H1 (cell line): ENCODE results near the gene CXXC4. TPM values are rescaled to one million over a fixed set of nuclear protein-coding genes. Genes with fewer than 3 reads are reported as not detected.

Experiments
- CTCF ChIA-PET: fragments of 300-600 bp; sonication (Branson Sonifier 250); formaldehyde crosslinking; loops from one replicate; lab custom pipeline; 2021; ENCODE audit not compliant: partially characterized antibody; lab: Charles Lee
- POLR2A ChIA-PET: fragments of 300-600 bp; sonication (Branson Sonifier 250); formaldehyde crosslinking; loops from one replicate; lab custom pipeline; 2021; ENCODE audit warnings: inconsistent platforms; ENCODE audit not compliant: partially characterized antibody; lab: Charles Lee
- DNase-seq, 2 experiments: peaks; one replicate each; pipeline versions ENCODE4 v3.0.0 to v3.0.0-alpha.2; 2010 to 2022; ENCODE audit warnings: low spot score in 2 of 2, low read depth in 1 of 2, mixed read lengths in 1 of 2
- FAIRE-seq: peaks from 2 replicates; lab custom pipeline; 2011; peaks lifted over from hg19 to GRCh38; lab: Jason Lieb, UNC
- H2AFZ ChIP-seq: 2 replicates; pipeline ENCODE4 v1.8.1; 2012; ENCODE audit warnings: low read length, inconsistent platforms
- H2AK5ac ChIP-seq: 2 replicates; pipeline ENCODE4 v1.6.1; 2013; ENCODE audit warnings: low read depth, low read length
- H2BK120ac ChIP-seq: replicated peaks from 2 replicates; pipeline ENCODE3; 2013; ENCODE audit warnings: low read depth, low read length, inconsistent platforms
- H2BK12ac ChIP-seq: 2 replicates; pipeline ENCODE4 v1.6.1; 2013; ENCODE audit warnings: low read depth, low read length
- H2BK15ac ChIP-seq: 2 replicates; pipeline ENCODE4 v1.6.1; 2013; ENCODE audit warnings: low read length
- H2BK20ac ChIP-seq: 2 replicates; pipeline ENCODE4 v1.6.1; 2013; ENCODE audit warnings: low read length
- H2BK5ac ChIP-seq: 2 replicates; pipeline ENCODE4 v1.6.1; 2013; ENCODE audit warnings: low read depth, low read length
- H3K14ac ChIP-seq: 2 replicates; pipeline ENCODE4 v1.6.1; 2013; ENCODE audit warnings: inconsistent platforms; ENCODE audit not compliant: insufficient read length
- H3K18ac ChIP-seq: 2 replicates; pipeline ENCODE4 v1.6.1; 2013; ENCODE audit warnings: low read length; ENCODE audit errors: extremely low read depth
- H3K23ac ChIP-seq: 2 replicates; pipeline ENCODE4 v1.6.1; 2013; ENCODE audit warnings: inconsistent platforms; ENCODE audit not compliant: insufficient read length
- H3K23me2 ChIP-seq: 2 replicates; pipeline ENCODE4 v1.6.1; 2013; ENCODE audit warnings: low read depth, low read length
- H3K27ac ChIP-seq: 2 replicates; pipeline ENCODE4 v1.6.1; 2011; ENCODE audit warnings: low read depth, low read length, inconsistent platforms
- H3K27me3 ChIP-seq, 4 experiments: replicated peaks in 1 of 4; 1 replicate in 1 of 4; 2 replicates in 3 of 4; pipeline versions ENCODE4 v1.6.1 to v1.8.1; 2011 to 2013; ENCODE audit warnings: low read length in 3 of 4, mild to moderate bottlenecking in 3 of 4, inconsistent platforms in 2 of 4, mixed read lengths in 2 of 4, moderate library complexity in 1 of 4; ENCODE audit not compliant: control insufficient read depth in 3 of 4, insufficient read depth in 3 of 4; ENCODE audit errors: extremely low read depth in 1 of 4
- H3K36me3 ChIP-seq, 4 experiments: 2 replicates each; pipeline versions ENCODE4 v1.6.1 to v1.8.1; 2011 to 2013; ENCODE audit warnings: mild to moderate bottlenecking in 4 of 4, low read length in 3 of 4, moderate library complexity in 2 of 4, control low read depth in 1 of 4, inconsistent platforms in 1 of 4; ENCODE audit not compliant: insufficient read depth in 4 of 4, control insufficient read depth in 2 of 4
- H3K4ac ChIP-seq: replicated peaks from 2 replicates; pipeline ENCODE3; 2013; ENCODE audit warnings: low read length, low read depth, mixed read lengths, inconsistent platforms; ENCODE audit not compliant: insufficient read length
- H3K4me1 ChIP-seq, 4 experiments: replicated peaks in 1 of 4; 1 replicate in 1 of 4; 2 replicates in 3 of 4; pipeline versions ENCODE4 v1.6.1 to v1.8.1; 2011 to 2013; ENCODE audit warnings: low read length in 3 of 4, inconsistent platforms in 2 of 4, mixed read lengths in 1 of 4; ENCODE audit not compliant: insufficient read depth in 4 of 4, control insufficient read depth in 3 of 4
- H3K4me2 ChIP-seq, 2 experiments: 2 replicates each; pipeline versions ENCODE4 v1.6.1 to v1.8.1; 2011 to 2013; ENCODE audit warnings: low read depth in 2 of 2, low read length in 2 of 2, control low read depth in 1 of 2, inconsistent platforms in 1 of 2, mild to moderate bottlenecking in 1 of 2; ENCODE audit not compliant: insufficient read depth in 1 of 2
- H3K4me3 ChIP-seq, 4 experiments: fragments of 200-600, 300-600 bp in 1 of 4; sonication (generic), shearing (Covaris generic), sonication (Bioruptor Twin) in 1 of 4; 2 replicates each; pipeline versions ENCODE4 v1.5.1 to v1.8.1; 2011 to 2016; ENCODE audit warnings: low read length in 4 of 4, low read depth in 3 of 4, control low read depth in 2 of 4, inconsistent platforms in 2 of 4, mild to moderate bottlenecking in 2 of 4, mixed read lengths in 1 of 4, moderate library complexity in 1 of 4; ENCODE audit not compliant: insufficient read depth in 2 of 4; ENCODE audit errors: extremely low read depth in 1 of 4
- H3K56ac ChIP-seq: replicated peaks from 2 replicates; pipeline ENCODE3; 2013; ENCODE audit warnings: low read depth, mild to moderate bottlenecking, mixed read lengths, low read length, inconsistent platforms; ENCODE audit not compliant: insufficient read length
- H3K79me1 ChIP-seq: 2 replicates; pipeline ENCODE4 v1.6.1; 2013; ENCODE audit warnings: low read depth, low read length, control low read depth
- H3K79me2 ChIP-seq, 2 experiments: 2 replicates each; pipeline versions ENCODE4 v1.6.1 to v1.8.1; 2012 to 2013; ENCODE audit warnings: low read length in 2 of 2, mild to moderate bottlenecking in 2 of 2, inconsistent platforms in 1 of 2; ENCODE audit not compliant: insufficient read depth in 2 of 2, control insufficient read depth in 1 of 2
- H3K9ac ChIP-seq, 4 experiments: replicated peaks in 1 of 4; 1 replicate in 1 of 4; 2 replicates in 3 of 4; pipeline versions ENCODE4 v1.6.1 to v1.8.1; 2011 to 2013; ENCODE audit warnings: low read depth in 3 of 4, low read length in 3 of 4, control low read depth in 2 of 4, mild to moderate bottlenecking in 2 of 4, moderate library complexity in 2 of 4, inconsistent platforms in 1 of 4; ENCODE audit errors: extremely low read depth in 1 of 4
- H3K9me3 ChIP-seq, 2 experiments: 2 replicates each; pipeline versions ENCODE4 v1.6.1 to v1.8.1; 2012 to 2013; ENCODE audit warnings: mild to moderate bottlenecking in 2 of 2, moderate library complexity in 2 of 2, control low read depth in 1 of 2, inconsistent platforms in 1 of 2, low read depth in 1 of 2, low read length in 1 of 2, mixed read lengths in 1 of 2; ENCODE audit not compliant: insufficient read depth in 2 of 2
- H4K20me1 ChIP-seq, 2 experiments: replicated peaks in 1 of 2; 2 replicates each; pipeline versions ENCODE3 to v1.8.1; 2011 to 2013; ENCODE audit warnings: inconsistent platforms in 2 of 2, low read length in 2 of 2, mild to moderate bottlenecking in 1 of 2; ENCODE audit not compliant: insufficient read depth in 2 of 2, control insufficient read depth in 1 of 2
- H4K5ac ChIP-seq: 2 replicates; pipeline ENCODE4 v1.6.1; 2013; ENCODE audit warnings: low read length, low read depth, mixed read lengths, inconsistent platforms; ENCODE audit not compliant: insufficient read length
- H4K8ac ChIP-seq: 2 replicates; pipeline ENCODE4 v1.8.0; 2013; ENCODE audit warnings: mild to moderate bottlenecking, moderate library complexity, low read length, inconsistent platforms; ENCODE audit not compliant: insufficient read depth; ENCODE audit errors: extremely low read depth
- H4K91ac ChIP-seq: replicated peaks from 2 replicates; pipeline ENCODE3; 2013; ENCODE audit warnings: low read length, mixed read lengths, inconsistent platforms; ENCODE audit not compliant: insufficient read length
- BACH1 ChIP-seq: IDR thresholded peaks from 2 replicates; pipeline ENCODE4 v1.6.1; 2012; ENCODE audit warnings: low read length, improper control_type of control experiment
- CHD1 ChIP-seq: IDR thresholded peaks from 2 replicates; pipeline ENCODE4 v1.6.1; 2012; ENCODE audit warnings: low read depth, low read length, improper control_type of control experiment
- HDAC2 ChIP-seq, 2 experiments: fragments of 300-600 bp in 1 of 2; sonication (generic) in 1 of 2; IDR thresholded peaks; 2 replicates each; pipeline ENCODE4 v1.6.1; 2011 to 2012; ENCODE audit warnings: low read depth in 2 of 2, low read length in 2 of 2, mild to moderate bottlenecking in 2 of 2, moderate library complexity in 2 of 2, borderline replicate concordance in 1 of 2, inconsistent platforms in 1 of 2
- KDM1A ChIP-seq: fragments of 200-600, 300-600 bp; sonication (generic); IDR thresholded peaks from 2 replicates; pipeline ENCODE4 v1.7.1; 2016; ENCODE audit warnings: mild to moderate bottlenecking, low read length, borderline replicate concordance
- POLR2A ChIP-seq, 2 experiments: IDR thresholded peaks; 1 replicate in 1 of 2; 2 replicates in 1 of 2; pipeline ENCODE4 v1.6.1; 2011; ENCODE audit warnings: low read depth in 2 of 2, low read length in 2 of 2, mild to moderate bottlenecking in 2 of 2; ENCODE audit errors: control extremely low read depth in 1 of 2
- SP1 ChIP-seq: IDR thresholded peaks from 2 replicates; pipeline ENCODE4 v1.6.1; 2011; ENCODE audit warnings: low read depth, low read length
- TAF1 ChIP-seq: IDR thresholded peaks from 2 replicates; pipeline ENCODE4 v1.6.1; 2011; ENCODE audit warnings: mild to moderate bottlenecking, low read depth, low read length
- TBP ChIP-seq: IDR thresholded peaks from 2 replicates; pipeline ENCODE4 v1.6.1; 2011; ENCODE audit warnings: low read depth, low read length, improper control_type of control experiment
- ZNF274 ChIP-seq: IDR thresholded peaks from 2 replicates; pipeline ENCODE4 v1.7.0; 2012; ENCODE audit warnings: low read length, borderline replicate concordance; ENCODE audit errors: extremely low read depth
- polyA plus RNA-seq, 7 experiments: library from polyadenylated mRNA; depleted of rRNA in 3 of 7; stranded (reverse) in 5 of 7; unstranded in 2 of 7; fragments of >200 nt in 5 of 7; fragments of 200-250 nt in 2 of 7; gene quantifications; 1 replicate in 5 of 7; 2 replicates in 1 of 7; 4 replicates in 1 of 7; pipeline versions ENCODE4 v1.2.1 to v1.2.3, GENCODE V29; 2011 to 2013; ENCODE audit warnings: missing spikeins in 2 of 7, mixed read lengths in 2 of 7
- total RNA-seq: library from RNA; stranded (reverse); fragmentation: NEBNext Ultra II Directional; extraction: Animal tissue kit (Norgen Biotek cat#: 25700); gene quantifications from 2 replicates; pipeline ENCODE4 v1.2.1, GENCODE V29; 2021
- TF ChIP-seq, protein P1 (sequence below): IDR thresholded peaks from 2 replicates; pipeline ENCODE4 v1.6.1; 2012; ENCODE audit warnings: low read length, inconsistent platforms
- TF ChIP-seq, protein P2 (sequence below): IDR thresholded peaks from 2 replicates; pipeline ENCODE4 v1.6.1; 2012; ENCODE audit warnings: inconsistent platforms
- TF ChIP-seq, protein P3 (sequence below): IDR thresholded peaks from 2 replicates; pipeline ENCODE4 v1.6.1; 2011; ENCODE audit warnings: low read length, improper control_type of control experiment

The CXXC4 gene
- total and polyA plus RNA-seq, 2 of the 8 experiments (the other 6 are each of a cell fraction or from before 2014, with no cell fraction given): 1.3 to 1.8 TPM

DNA sequence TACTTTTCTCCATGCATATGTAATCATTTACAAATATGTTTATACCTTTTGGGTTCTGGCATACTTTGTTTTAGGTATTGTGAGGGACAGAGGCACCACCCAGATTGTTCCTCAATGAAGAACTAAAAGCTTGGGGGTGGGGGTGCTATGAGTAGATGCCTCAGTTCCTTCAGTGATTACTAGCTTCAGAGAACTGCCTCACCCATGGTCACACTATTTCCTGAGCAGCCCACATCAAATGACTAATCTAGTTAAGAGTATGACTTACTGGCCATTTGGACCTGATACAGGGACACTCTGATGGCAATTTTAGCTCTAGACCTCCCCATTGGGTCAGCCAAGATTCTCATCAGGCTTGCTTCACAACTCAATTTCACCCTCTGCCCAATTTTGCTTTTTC, 22.2 kb upstream of the CXXC4 start:
- Histone ChIP-seq H3K23me2 (no peaks in the 10 kb centered on the region), H4K20me1 (no peaks in the 10 kb centered on the region), H3K4me2 (no peak overlapping the region), H3K79me2 (no peaks in the 10 kb centered on the region), H4K8ac (no peak overlapping the region), H3K27ac (no peak overlapping the region), H2BK120ac (no peak overlapping the region), H3K9ac (no peak overlapping the region), H3K56ac (no peak overlapping the region), H3K4me1 (no peaks in the 10 kb centered on the region), H3K14ac (no peak overlapping the region), H3K18ac (no peak overlapping the region), H3K4ac (no peak overlapping the region), H3K79me1 (no peaks in the 10 kb centered on the region), H2AFZ (no peak overlapping the region), H2AK5ac (no peak overlapping the region), H3K4me3 (no peak overlapping the region), H3K9me3 (no peaks in the 10 kb centered on the region), H3K27me3 (no peaks in the 10 kb centered on the region), H2BK20ac (no peak overlapping the region), H3K36me3 (no peaks in the 10 kb centered on the region), H4K91ac (no peak overlapping the region), H4K5ac (no peak overlapping the region), H2BK12ac (no peak overlapping the region), H2BK15ac (no peak overlapping the region), H3K23ac (no peak overlapping the region), H2BK5ac (no peak overlapping the region)
- DNase-seq: no peak
- TF ChIP-seq BACH1 (no peak), CHD1 (no peak), TBP (no peak), HDAC2 (IDR thresholded peaks at IDR 0.05; ENCODE audit: borderline replicate concordance in 1 of 2, low read depth in 2 of 2, low read length in 2 of 2) (no peak), TAF1 (no peak), SP1 (no peak), KDM1A (no peak), ZNF274 (no peak), POLR2A (IDR thresholded peaks at IDR 0.05; ENCODE audit: control extremely low read depth in 1 of 2, low read depth in 2 of 2, low read length in 2 of 2) (no peak)
- TF ChIP-seq, protein P1, sequence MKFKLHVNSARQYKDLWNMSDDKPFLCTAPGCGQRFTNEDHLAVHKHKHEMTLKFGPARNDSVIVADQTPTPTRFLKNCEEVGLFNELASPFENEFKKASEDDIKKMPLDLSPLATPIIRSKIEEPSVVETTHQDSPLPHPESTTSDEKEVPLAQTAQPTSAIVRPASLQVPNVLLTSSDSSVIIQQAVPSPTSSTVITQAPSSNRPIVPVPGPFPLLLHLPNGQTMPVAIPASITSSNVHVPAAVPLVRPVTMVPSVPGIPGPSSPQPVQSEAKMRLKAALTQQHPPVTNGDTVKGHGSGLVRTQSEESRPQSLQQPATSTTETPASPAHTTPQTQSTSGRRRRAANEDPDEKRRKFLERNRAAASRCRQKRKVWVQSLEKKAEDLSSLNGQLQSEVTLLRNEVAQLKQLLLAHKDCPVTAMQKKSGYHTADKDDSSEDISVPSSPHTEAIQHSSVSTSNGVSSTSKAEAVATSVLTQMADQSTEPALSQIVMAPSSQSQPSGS: no peak
- TF ChIP-seq, protein P2, sequence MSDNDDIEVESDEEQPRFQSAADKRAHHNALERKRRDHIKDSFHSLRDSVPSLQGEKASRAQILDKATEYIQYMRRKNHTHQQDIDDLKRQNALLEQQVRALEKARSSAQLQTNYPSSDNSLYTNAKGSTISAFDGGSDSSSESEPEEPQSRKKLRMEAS: no peak
- TF ChIP-seq, protein P3, sequence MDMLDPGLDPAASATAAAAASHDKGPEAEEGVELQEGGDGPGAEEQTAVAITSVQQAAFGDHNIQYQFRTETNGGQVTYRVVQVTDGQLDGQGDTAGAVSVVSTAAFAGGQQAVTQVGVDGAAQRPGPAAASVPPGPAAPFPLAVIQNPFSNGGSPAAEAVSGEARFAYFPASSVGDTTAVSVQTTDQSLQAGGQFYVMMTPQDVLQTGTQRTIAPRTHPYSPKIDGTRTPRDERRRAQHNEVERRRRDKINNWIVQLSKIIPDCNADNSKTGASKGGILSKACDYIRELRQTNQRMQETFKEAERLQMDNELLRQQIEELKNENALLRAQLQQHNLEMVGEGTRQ: no peak
- POLR2A ChIA-PET: no interaction called here
- FAIRE-seq: no peak
- CTCF ChIA-PET: no interaction called here
